Prostate gland (tissue), 2 donors: ENCODE data around the gene DTX3L. TPM values are rescaled to one million over a fixed set of nuclear protein-coding genes. Genes with fewer than 3 reads are reported as not detected.

Source experiments
- DNase-seq: peaks from one replicate; pipeline ENCODE4 v3.0.0-alpha.2; 2019; ENCODE audit warnings: low spot score
- H3K27ac ChIP-seq, 2 donors: fragments of 200-600 bp; sonication (generic); 2 replicates each; pipeline ENCODE4 v1.5.1; 2017 to 2019
- H3K27me3 ChIP-seq: fragments of 200-600 bp; sonication (generic); replicated peaks from 2 replicates; pipeline ENCODE4 v1.5.1; 2019; ENCODE audit not compliant: insufficient read depth
- H3K36me3 ChIP-seq, 2 donors: fragments of 200-600 bp; sonication (generic); 1 replicate in 1 of 2; 2 replicates in 1 of 2; pipeline versions ENCODE4 v1.5.1 to v1.8.1; 2017 to 2019
- H3K4me1 ChIP-seq: fragments of 200-600 bp; sonication (generic); replicated peaks from 2 replicates; pipeline ENCODE4 v1.5.1; 2019
- H3K4me3 ChIP-seq, 2 donors: fragments of 200-600 bp; sonication (generic); 2 replicates each; pipeline ENCODE4 v1.5.1; 2017 to 2019
- H3K9me3 ChIP-seq: fragments of 200-600 bp; sonication (generic); 2 replicates; pipeline ENCODE4 v1.5.1; 2017
- CTCF ChIP-seq, 4 experiments: fragments of 200-600 bp in 2 of 4; fragments of 450-650 bp in 2 of 4; sonication (generic) in 2 of 4; IDR thresholded peaks; 1 replicate in 3 of 4; 2 replicates in 1 of 4; pipeline ENCODE4 v1.5.1; 2016 to 2019; ENCODE audit warnings: antibody characterized with exemption in 4 of 4, mild to moderate bottlenecking in 2 of 4, moderate library complexity in 2 of 4
- POLR2A ChIP-seq: fragments of 450-650 bp; IDR thresholded peaks from one replicate; pipeline ENCODE4 v1.6.1; 2016; ENCODE audit warnings: antibody characterized with exemption, mild to moderate bottlenecking
- POLR2AphosphoS5 ChIP-seq: sonication (generic); formaldehyde crosslinking; IDR thresholded peaks from one replicate; pipeline ENCODE4 v1.6.1; 2017; ENCODE audit warnings: antibody characterized with exemption
- WGBS: methylation state at CpG from one replicate; pipeline ENCODE4 v1.1.5; 2018; 5-methylcytosine and 5-hydroxymethylcytosine counted together
- intact Hi-C: fragments of 100-400 bp; cut with DNase I; formaldehyde crosslinking; loops from one replicate; pipeline ENCODE4 v1.14.2; 2022
- total RNA-seq, 2 donors: library from RNA; depleted of rRNA; stranded (reverse); fragments of >200 nt; gene quantifications; one replicate each; pipeline ENCODE4 v1.1.0, GENCODE V29; 2016

The DTX3L gene
- total RNA-seq, 2 donors from 2014 or later: 22.8 to 46.3 TPM

- DNase-seq: no peak
- Histone ChIP-seq H3K27me3 (no peaks in the 10 kb centered on the region), H3K36me3 (no peaks in the 10 kb centered on the region), H3K27ac (no peak overlapping the region), H3K4me3 (peak overlapping the region; percentile 23 to 33), H3K9me3 (no peaks in the 10 kb centered on the region), H3K4me1 (no peaks in the 10 kb centered on the region)
- no peak for TF ChIP-seq CTCF (IDR thresholded peaks at IDR 0.05)
- no peak for TF ChIP-seq POLR2A
- no peak for TF ChIP-seq POLR2AphosphoS5
- intact Hi-C loops: no loop called here
- WGBS: 51% methylated on average over 5 of the region's 5 CpGs
These were observed 14.1 kb downstream of the DTX3L start for GRCh38 chr3:122578069-122578740.

- no peak for TF ChIP-seq POLR2A
- no peak for TF ChIP-seq CTCF (IDR thresholded peaks at IDR 0.05)
- no peak for TF ChIP-seq POLR2AphosphoS5
- no peaks in the 10 kb centered on the region for H3K4me1 ChIP-seq
- H3K36me3 ChIP-seq: no peaks in the 10 kb centered on the region
- no peak overlapping the region for H3K4me3 ChIP-seq
- WGBS: 69% methylated on average over 3 of the region's 3 CpGs
- H3K27ac ChIP-seq: no peak overlapping the region
- DNase-seq: no peak
- H3K9me3 ChIP-seq: no peaks in the 10 kb centered on the region
- no peaks in the 10 kb centered on the region for H3K27me3 ChIP-seq
- intact Hi-C loops: no loop called here
These were observed 16.3 kb downstream of the DTX3L start for GRCh38 chr3:122580470-122580869.

GRCh38 chr3:122581622-122582021 is 17.5 kb downstream of the DTX3L start:
- TF ChIP-seq CTCF (IDR thresholded peaks at IDR 0.05) (no peak), POLR2A (no peak), POLR2AphosphoS5 (no peak)
- Histone ChIP-seq H3K4me1 (no peaks in the 10 kb centered on the region), H3K27ac (no peak overlapping the region), H3K27me3 (no peaks in the 10 kb centered on the region), H3K36me3 (no peaks in the 10 kb centered on the region), H3K9me3 (no peaks in the 10 kb centered on the region), H3K4me3 (no peak overlapping the region)
- WGBS: 93% methylated on average over 2 of the region's 2 CpGs
- no peak for DNase-seq
- intact Hi-C loops: no loop called here

- intact Hi-C loops: no loop called here
- TF ChIP-seq CTCF (IDR thresholded peaks at IDR 0.05) (no peak), POLR2AphosphoS5 (no peak), POLR2A (no peak)
These were observed 18.3 kb downstream of the DTX3L start for GRCh38 chr3:122582390-122582789.

GRCh38 chr3:122586098-122586497 is 22.0 kb downstream of the DTX3L start:
- H3K4me1 ChIP-seq: no peaks in the 10 kb centered on the region
- TF ChIP-seq POLR2A: no peak
- TF ChIP-seq POLR2AphosphoS5: no peak
- no peak for TF ChIP-seq CTCF (IDR thresholded peaks at IDR 0.05)
- intact Hi-C loops: no loop called here
- no peak for DNase-seq
- 71% methylated on average over 1 of the region's 1 CpG for WGBS
- H3K27ac ChIP-seq: no peak overlapping the region
- H3K36me3 ChIP-seq: no peaks in the 10 kb centered on the region
- no peaks in the 10 kb centered on the region for H3K27me3 ChIP-seq
- no peaks in the 10 kb centered on the region for H3K9me3 ChIP-seq
- no peak overlapping the region for H3K4me3 ChIP-seq

More at GRCh38 chr3:122582390-122582789, 18.3 kb downstream of the DTX3L start:
- Histone ChIP-seq H3K36me3 (no peaks in the 10 kb centered on the region), H3K4me3 (no peak overlapping the region), H3K27ac (no peak overlapping the region), H3K4me1 (no peaks in the 10 kb centered on the region), H3K27me3 (no peaks in the 10 kb centered on the region), H3K9me3 (no peaks in the 10 kb centered on the region)
- DNase-seq: no peak
- 97% methylated on average over 1 of the region's 1 CpG for WGBS
